AG04449 (cell line): ENCODE data around the gene RETREG1.

Experiments used
- CTCF ChIA-PET: fragments of 350-600 bp; formaldehyde crosslinking; extraction: SDS; loops from one replicate; lab custom pipeline; 2021; ENCODE audit warnings: antibody characterized with exemption; lab: Yijun Ruan, JAX
- POLR2A ChIA-PET: fragments of 400-600, 350-600 bp; formaldehyde crosslinking; extraction: SDS; loops from one replicate; lab custom pipeline; 2020; ENCODE audit warnings: antibody characterized with exemption, inconsistent platforms; lab: Yijun Ruan, JAX
- DNase-seq: peaks from one replicate; pipeline ENCODE4 v3.0.0-alpha.2; 2010; ENCODE audit warnings: low read depth, low spot score
- H3K4me3 ChIP-seq: 2 replicates; pipeline ENCODE4 v1.5.1; 2011; ENCODE audit warnings: low read depth, mild to moderate bottlenecking, control low read depth, low read length
- TF ChIP-seq, protein P1 (sequence below): IDR thresholded peaks from one replicate; pipeline ENCODE4 v1.5.1; 2011; ENCODE audit warnings: mild to moderate bottlenecking, moderate library complexity, low read length, control low read depth, inconsistent platforms; ENCODE audit not compliant: insufficient read depth; ENCODE audit errors: missing control alignments

Gene RETREG1

DNA sequence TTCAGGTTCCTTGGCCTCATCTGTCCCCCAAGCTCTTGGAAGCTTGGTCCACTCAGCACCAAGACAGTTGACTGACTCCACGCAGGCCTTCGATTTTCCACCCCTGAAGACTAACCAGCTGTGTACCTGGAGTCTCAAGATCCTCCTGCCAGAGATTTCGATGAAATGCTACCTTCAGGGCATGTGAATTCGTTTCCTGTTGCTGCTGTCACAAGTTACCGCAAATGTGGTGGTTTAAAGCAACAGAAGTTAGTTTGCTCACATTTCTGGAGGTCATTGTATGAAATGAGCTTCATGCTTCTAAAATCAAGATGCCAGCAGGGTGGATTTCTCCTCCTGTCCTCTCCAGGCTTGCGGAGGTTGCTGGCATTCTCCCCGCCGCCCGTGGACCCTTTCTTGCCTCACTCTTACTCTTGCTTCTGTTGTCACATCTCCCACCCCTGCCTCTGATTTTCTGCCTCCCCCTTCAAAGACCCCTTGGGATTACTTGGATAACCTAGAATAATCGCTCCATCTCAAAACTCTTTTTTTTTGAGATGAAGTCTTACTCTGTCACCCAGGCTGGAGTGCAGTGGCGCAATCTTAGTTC is 27.6 kb upstream of the RETREG1 start:
- TF ChIP-seq, protein P1, sequence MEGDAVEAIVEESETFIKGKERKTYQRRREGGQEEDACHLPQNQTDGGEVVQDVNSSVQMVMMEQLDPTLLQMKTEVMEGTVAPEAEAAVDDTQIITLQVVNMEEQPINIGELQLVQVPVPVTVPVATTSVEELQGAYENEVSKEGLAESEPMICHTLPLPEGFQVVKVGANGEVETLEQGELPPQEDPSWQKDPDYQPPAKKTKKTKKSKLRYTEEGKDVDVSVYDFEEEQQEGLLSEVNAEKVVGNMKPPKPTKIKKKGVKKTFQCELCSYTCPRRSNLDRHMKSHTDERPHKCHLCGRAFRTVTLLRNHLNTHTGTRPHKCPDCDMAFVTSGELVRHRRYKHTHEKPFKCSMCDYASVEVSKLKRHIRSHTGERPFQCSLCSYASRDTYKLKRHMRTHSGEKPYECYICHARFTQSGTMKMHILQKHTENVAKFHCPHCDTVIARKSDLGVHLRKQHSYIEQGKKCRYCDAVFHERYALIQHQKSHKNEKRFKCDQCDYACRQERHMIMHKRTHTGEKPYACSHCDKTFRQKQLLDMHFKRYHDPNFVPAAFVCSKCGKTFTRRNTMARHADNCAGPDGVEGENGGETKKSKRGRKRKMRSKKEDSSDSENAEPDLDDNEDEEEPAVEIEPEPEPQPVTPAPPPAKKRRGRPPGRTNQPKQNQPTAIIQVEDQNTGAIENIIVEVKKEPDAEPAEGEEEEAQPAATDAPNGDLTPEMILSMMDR = no peak
- CTCF ChIA-PET = no interaction called here
- H3K4me3 ChIP-seq = no peak overlapping the region
- POLR2A ChIA-PET = no interaction called here
- DNase-seq = no peak

DNA sequence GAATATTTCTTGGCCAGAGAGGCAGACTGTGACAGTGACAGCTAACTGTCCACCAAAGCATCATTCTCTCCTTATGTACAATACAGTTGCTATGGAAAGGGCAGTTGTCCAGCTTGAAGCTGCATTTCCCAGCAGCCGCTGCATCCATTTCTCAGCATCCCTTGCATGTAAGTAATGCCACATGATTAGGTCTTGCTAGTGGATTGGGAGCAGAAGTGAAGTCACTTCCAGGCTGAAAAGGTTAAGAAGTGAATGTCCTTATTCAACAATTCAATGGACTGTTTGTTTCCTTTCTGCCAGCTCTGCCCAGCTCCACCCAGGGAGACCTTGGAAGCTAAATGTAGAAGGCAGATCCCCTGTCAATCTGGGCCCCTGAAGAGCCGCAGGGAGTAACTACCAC is 26.1 kb upstream of the RETREG1 start:
- CTCF ChIA-PET = no interaction called here
- POLR2A ChIA-PET = no interaction called here

DNA sequence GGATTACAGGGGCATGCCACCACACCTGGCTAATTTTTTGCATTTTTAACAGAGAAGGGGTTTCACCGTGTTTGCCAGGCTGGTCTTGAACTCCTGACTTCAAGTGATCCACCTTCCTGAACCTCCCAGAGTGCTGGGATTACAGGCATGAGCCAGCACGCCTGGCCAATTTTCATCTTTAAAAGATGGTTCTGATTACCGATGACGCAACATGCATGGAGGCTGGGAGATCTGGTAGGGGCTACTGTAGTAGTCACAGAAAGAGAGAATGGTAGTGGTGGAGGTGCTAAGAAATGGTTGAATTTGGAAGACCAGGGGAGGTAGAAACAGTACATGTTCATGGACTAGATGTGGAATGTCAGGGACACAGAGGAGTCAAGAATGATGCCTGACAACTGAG is 22.4 kb upstream of the RETREG1 start:
- POLR2A ChIA-PET = no interaction called here
- TF ChIP-seq, protein P1 = no peak

More for the DNA sequence above, 26.1 kb upstream of the RETREG1 start:
- TF ChIP-seq, protein P1 = no peak
- H3K4me3 ChIP-seq = no peak overlapping the region
- DNase-seq = no peak

DNA sequence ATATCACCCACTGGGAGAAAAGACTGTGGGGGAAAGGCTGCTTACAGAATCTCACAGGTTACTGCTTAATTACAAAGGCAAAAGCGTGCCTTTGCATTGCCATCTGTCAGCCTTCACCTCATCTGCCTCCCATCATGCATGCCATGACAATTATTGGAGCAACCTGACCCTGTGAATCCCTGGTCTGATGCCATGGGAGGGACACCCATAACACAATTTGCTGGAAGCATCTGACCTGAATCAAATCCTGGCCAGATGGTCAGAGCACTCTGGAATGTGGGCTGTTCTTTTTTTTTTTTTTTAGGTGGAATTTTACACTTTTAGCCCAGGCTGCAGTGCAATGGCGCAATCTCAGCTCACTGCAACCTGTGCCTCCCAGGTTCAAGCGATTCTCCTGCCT is 11.6 kb upstream of the RETREG1 start:
- POLR2A ChIA-PET = no interaction called here
- CTCF ChIA-PET = interaction anchor here (1.0 kb wide), 1 partner anchor 76 kb away, joined by 3 read pairs; no protein-coding TSS in a partner anchor
- H3K4me3 ChIP-seq = no peak overlapping the region
- TF ChIP-seq, protein P1 = no peak
- DNase-seq = no peak

More for the DNA sequence above, 22.4 kb upstream of the RETREG1 start:
- no peak overlapping the region for H3K4me3 ChIP-seq
- CTCF ChIA-PET = no interaction called here
- DNase-seq = no peak

DNA sequence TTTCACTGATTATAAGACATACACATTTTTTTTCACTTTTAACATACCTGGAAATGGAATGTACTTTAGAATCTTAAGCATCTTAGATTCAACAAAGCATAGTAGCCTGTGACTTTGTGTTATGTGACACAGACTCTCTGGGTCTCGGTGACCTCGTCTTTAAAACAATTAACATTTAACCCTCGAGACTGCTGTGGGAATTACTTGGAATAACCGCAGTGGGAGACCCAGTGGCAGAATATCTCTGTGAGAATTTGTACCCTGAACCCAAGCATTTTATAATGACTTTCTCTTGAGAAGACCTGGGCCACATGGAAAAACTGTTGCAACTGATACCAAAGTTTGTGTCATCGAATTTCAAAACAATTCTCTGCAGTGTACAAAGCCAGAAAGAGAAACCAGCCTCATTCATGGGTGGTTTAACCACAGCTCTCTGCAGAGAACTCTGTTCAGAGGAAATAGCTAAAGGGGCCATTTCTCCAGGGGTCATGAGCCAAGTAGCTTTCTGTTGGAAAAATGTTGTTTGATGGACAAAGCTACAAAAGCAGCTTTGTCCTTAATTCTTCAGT is 10.0 kb upstream of the RETREG1 start:
- ChIA-PET POLR2A (no interaction called here), CTCF (no interaction called here)
- H3K4me3 ChIP-seq = no peak overlapping the region
- TF ChIP-seq, protein P1 = no peak
- DNase-seq = no peak

DNA sequence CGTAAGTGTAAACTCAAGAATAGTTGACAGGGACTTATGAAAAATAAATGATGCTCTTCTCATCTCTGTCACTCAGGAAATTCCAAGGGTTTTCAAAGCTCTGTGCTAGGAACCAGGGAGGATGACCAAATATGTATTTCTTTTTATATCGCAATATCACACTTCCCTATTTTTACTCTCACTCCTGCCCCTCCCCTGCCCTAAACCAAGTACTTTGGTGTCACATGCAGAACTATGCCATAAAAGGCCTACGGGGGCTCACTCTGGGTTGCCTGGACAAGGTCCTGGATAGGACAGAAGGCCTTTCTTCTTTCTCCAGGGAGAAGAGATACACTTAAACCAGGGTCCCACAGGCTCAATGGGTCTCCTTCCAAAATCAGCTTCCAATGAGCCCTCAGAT is 8.3 kb upstream of the RETREG1 start:
- POLR2A ChIA-PET = no interaction called here
- TF ChIP-seq, protein P1 = no peak
- H3K4me3 ChIP-seq = no peak overlapping the region
- DNase-seq = no peak
- CTCF ChIA-PET = no interaction called here
